GM12891 (cell line): Measurements from ENCODE around the gene CAMTA1.

Experiments
- DNase-seq: peaks from one replicate; pipeline ENCODE4 v3.0.0; 2011; ENCODE audit warnings: low spot score; ENCODE audit not compliant: insufficient read length
- FAIRE-seq: peaks from 2 replicates; lab custom pipeline; 2011; peaks lifted over from hg19 to GRCh38; lab: Jason Lieb, UNC
- PAX5 ChIP-seq: IDR thresholded peaks from 2 replicates; pipeline ENCODE4 v1.6.1; 2011; ENCODE audit warnings: low read length, moderate library complexity, mild to moderate bottlenecking; ENCODE audit not compliant: insufficient read depth, severe bottlenecking
- POLR2A ChIP-seq: IDR thresholded peaks from 2 replicates; pipeline ENCODE4 v1.6.1; 2011; ENCODE audit warnings: low read depth, low read length, control low read depth
- POLR2AphosphoS5 ChIP-seq: IDR thresholded peaks from 2 replicates; pipeline ENCODE4 v1.6.1; 2011; ENCODE audit warnings: low read depth, low read length, control low read depth
- POU2F2 ChIP-seq: IDR thresholded peaks from 2 replicates; pipeline ENCODE4 v1.6.1; 2011; ENCODE audit warnings: low read depth, mild to moderate bottlenecking, control low read depth, low read length, moderate library complexity
- SPI1 ChIP-seq: IDR thresholded peaks from 2 replicates; pipeline ENCODE4 v1.6.1; 2011; ENCODE audit warnings: low read depth, low read length, control low read depth
- TAF1 ChIP-seq: IDR thresholded peaks from 2 replicates; pipeline ENCODE4 v1.6.1; 2011; ENCODE audit warnings: low read depth, low read length, control low read depth

Gene CAMTA1

GRCh38 chr1:7557301-7557891 lies 772.1 kb downstream of the CAMTA1 start:
- FAIRE-seq, result no peak

GRCh38 chr1:7558041-7558461 lies 772.8 kb downstream of the CAMTA1 start:
- FAIRE-seq (no peak), DNase-seq (no peak)
- TF ChIP-seq POU2F2 (no peak), PAX5 (no peak), POLR2A (no peak), TAF1 (no peak), POLR2AphosphoS5 (no peak), SPI1 (no peak)

More at GRCh38 chr1:7557301-7557891, 772.1 kb downstream of the CAMTA1 start:
- DNase-seq, result no peak
- no peak for TF ChIP-seq TAF1

- no peak for FAIRE-seq
- TF ChIP-seq SPI1 (no peak), TAF1 (no peak)
Observed at GRCh38 chr1:7558481-7558880, 773.2 kb downstream of the CAMTA1 start.

GRCh38 chr1:7558921-7559869 lies 773.9 kb downstream of the CAMTA1 start:
- DNase-seq (no peak), FAIRE-seq (no peak)
- TF ChIP-seq SPI1 (no peak), POU2F2 (no peak), POLR2A (no peak), TAF1 (no peak), PAX5 (no peak), POLR2AphosphoS5 (no peak)

More at GRCh38 chr1:7558481-7558880, 773.2 kb downstream of the CAMTA1 start:
- DNase-seq, result no peak

- no peak for FAIRE-seq
- DNase-seq, result no peak
- TF ChIP-seq TAF1, result no peak
- TF ChIP-seq PAX5, result no peak
- no peak for TF ChIP-seq POLR2AphosphoS5
- no peak for TF ChIP-seq SPI1
- TF ChIP-seq POU2F2, result no peak
- no peak for TF ChIP-seq POLR2A
Observed at GRCh38 chr1:7560128-7560527, 774.9 kb downstream of the CAMTA1 start.

GRCh38 chr1:7560601-7561181 lies 775.4 kb downstream of the CAMTA1 start:
- TF ChIP-seq POLR2A, result no peak
- TF ChIP-seq PAX5, result no peak
- no peak for TF ChIP-seq SPI1
- no peak for TF ChIP-seq TAF1
- TF ChIP-seq POLR2AphosphoS5, result no peak
- TF ChIP-seq POU2F2, result no peak
- no peak for FAIRE-seq

GRCh38 chr1:7561331-7561921 lies 776.2 kb downstream of the CAMTA1 start:
- no peak for FAIRE-seq
- peak; percentile 60 for DNase-seq
- TF ChIP-seq POLR2AphosphoS5, result no peak

More at GRCh38 chr1:7560601-7561181, 775.4 kb downstream of the CAMTA1 start:
- DNase-seq, result no peak

GRCh38 chr1:7561936-7562728 lies 776.9 kb downstream of the CAMTA1 start:
- FAIRE-seq (no peak), DNase-seq (no peak)
- TF ChIP-seq SPI1 (no peak), POLR2AphosphoS5 (no peak)

GRCh38 chr1:7562729-7563605 lies 777.7 kb downstream of the CAMTA1 start:
- no peak for FAIRE-seq
- no peak for DNase-seq
- no peak for TF ChIP-seq SPI1
- TF ChIP-seq POU2F2, result no peak
